SK-N-SH (cell line): ENCODE data around the gene CCDC148. TPM values are rescaled to one million over a fixed set of nuclear protein-coding genes. Genes with fewer than 3 reads are reported as not detected.
A peak's percentile ranks its signal among the peaks of the same experiment; 100 is the strongest.

Experiments used
- CTCF ChIA-PET: fragments of 300-600, 350-600 bp; formaldehyde crosslinking; extraction: SDS; loops from one replicate; lab custom pipeline; 2021; lab: Yijun Ruan, JAX
- POLR2A ChIA-PET: fragments of 350-600 bp; sonication (Branson Sonifier 250); formaldehyde crosslinking; extraction: SDS; loops from one replicate; lab custom pipeline; 2020; ENCODE audit warnings: antibody characterized with exemption, inconsistent platforms; lab: Yijun Ruan, JAX
- DNase-seq: peaks from one replicate; pipeline ENCODE4 v3.0.0; 2012
- H2AFZ ChIP-seq: fragments of 200-600 bp; sonication (generic); 2 replicates; pipeline ENCODE4 v1.8.1; 2016; ENCODE audit warnings: antibody characterized with exemption, mild to moderate bottlenecking, low read depth
- H3F3A ChIP-seq: fragments of 200-600 bp; sonication (generic); replicated peaks from 2 replicates; pipeline ENCODE3; 2016; ENCODE audit warnings: antibody characterized with exemption, mild to moderate bottlenecking; ENCODE audit not compliant: insufficient read depth
- H3K27ac ChIP-seq, 2 experiments: fragments of 200-500 bp in 1 of 2; fragments of 200-600 bp in 1 of 2; sonication (Bioruptor generic) in 1 of 2; sonication (generic), shearing (Covaris generic) in 1 of 2; 2 replicates each; pipeline versions ENCODE4 v1.5.1 to v1.6.1; 2014 to 2016; ENCODE audit warnings: low read depth in 2 of 2, inconsistent platforms in 1 of 2, low read length in 1 of 2, mild to moderate bottlenecking in 1 of 2, mixed read lengths in 1 of 2
- H3K27me3 ChIP-seq: fragments of 200-600 bp; sonication (generic), shearing (Covaris generic); 2 replicates; pipeline ENCODE4 v1.6.1; 2016; ENCODE audit warnings: mixed run types; ENCODE audit not compliant: insufficient read depth
- H3K36me3 ChIP-seq, 2 experiments: fragments of 200-500 bp in 1 of 2; fragments of 200-600 bp in 1 of 2; sonication (Bioruptor generic) in 1 of 2; sonication (generic) in 1 of 2; replicated peaks in 1 of 2; 2 replicates each; pipeline versions ENCODE3 to v1.5.1; 2014 to 2016; ENCODE audit warnings: low read length in 1 of 2, mild to moderate bottlenecking in 1 of 2; ENCODE audit not compliant: insufficient read depth in 2 of 2, control insufficient read depth in 1 of 2
- H3K4me1 ChIP-seq, 2 experiments: fragments of 200-500 bp in 1 of 2; fragments of 200-600 bp in 1 of 2; sonication (Bioruptor generic) in 1 of 2; sonication (generic), shearing (Covaris generic) in 1 of 2; 2 replicates each; pipeline versions ENCODE4 v1.5.1 to v1.6.1; 2014 to 2016; ENCODE audit warnings: low read depth in 1 of 2, low read length in 1 of 2, mixed run types in 1 of 2; ENCODE audit not compliant: insufficient read depth in 2 of 2, control insufficient read depth in 1 of 2
- H3K4me2 ChIP-seq: fragments of 200-600 bp; sonication (generic), shearing (Covaris generic); 2 replicates; pipeline ENCODE4 v1.6.1; 2017; ENCODE audit warnings: mixed run types
- H3K4me3 ChIP-seq, 2 experiments: fragments of 200-500 bp in 1 of 2; fragments of 200-600 bp in 1 of 2; sonication (Bioruptor generic) in 1 of 2; sonication (generic), shearing (Covaris generic) in 1 of 2; 2 replicates each; pipeline versions ENCODE4 v1.5.1 to v1.8.1; 2014 to 2016; ENCODE audit warnings: low read depth in 2 of 2, inconsistent platforms in 1 of 2, low read length in 1 of 2, mild to moderate bottlenecking in 1 of 2, mixed read lengths in 1 of 2, moderate library complexity in 1 of 2
- H3K79me2 ChIP-seq: fragments of 200-600 bp; sonication (generic); 2 replicates; pipeline ENCODE4 v1.8.1; 2017; ENCODE audit warnings: mild to moderate bottlenecking; ENCODE audit not compliant: insufficient read depth
- H3K9ac ChIP-seq: fragments of 200-600 bp; sonication (generic); 2 replicates; pipeline ENCODE4 v1.6.1; 2017; ENCODE audit warnings: mixed run types
- H3K9me2 ChIP-seq: fragments of 200-600 bp; sonication (generic); 2 replicates; pipeline ENCODE4 v1.6.1; 2017; ENCODE audit warnings: mixed run types
- H3K9me3 ChIP-seq: fragments of 200-600 bp; sonication (generic); 2 replicates; pipeline ENCODE4 v1.6.1; 2017; ENCODE audit warnings: mixed run types, mild to moderate bottlenecking, moderate library complexity
- H4K20me1 ChIP-seq: fragments of 200-600 bp; sonication (generic); 2 replicates; pipeline ENCODE4 v1.6.1; 2017; ENCODE audit warnings: mild to moderate bottlenecking, mixed run types; ENCODE audit not compliant: insufficient read depth
- CHD2 ChIP-seq: fragments of 150-350 bp; IDR thresholded peaks from 2 replicates; pipeline ENCODE4 v1.6.1; 2018; ENCODE audit warnings: low read length; ENCODE audit not compliant: partially characterized antibody
- EP300 ChIP-seq, 2 experiments: IDR thresholded peaks; 2 replicates each; pipeline versions ENCODE4 v1.4.0 to v1.6.1; 2012; ENCODE audit warnings: borderline replicate concordance in 1 of 2, low read depth in 1 of 2, low read length in 1 of 2
- EZH2phosphoT487 ChIP-seq: fragments of 200-600 bp; sonication (generic); IDR thresholded peaks from 2 replicates; pipeline ENCODE4 v1.6.1; 2017; ENCODE audit warnings: low read depth, mixed run types, mild to moderate bottlenecking, antibody characterized with exemption, moderate library complexity, borderline replicate concordance
- FOXJ3 ChIP-seq: sonication (generic); formaldehyde crosslinking; IDR thresholded peaks from 2 replicates; pipeline ENCODE4 v1.5.1; 2020; ENCODE audit warnings: mild to moderate bottlenecking, missing genetic modification reagents
- GABPA ChIP-seq: IDR thresholded peaks from 2 replicates; pipeline ENCODE4 v1.4.0; 2012; ENCODE audit warnings: low read depth, mild to moderate bottlenecking
- GATA2 ChIP-seq: sonication (generic); formaldehyde crosslinking; IDR thresholded peaks from 2 replicates; pipeline ENCODE4 v1.5.0; 2020; ENCODE audit warnings: mild to moderate bottlenecking, missing genetic modification reagents
- IRF3 ChIP-seq: fragments of 150-350 bp; IDR thresholded peaks from 2 replicates; pipeline ENCODE4 v1.6.1; 2016; ENCODE audit warnings: mild to moderate bottlenecking, low read depth, low read length
- MAX ChIP-seq: IDR thresholded peaks from 2 replicates; pipeline ENCODE4 v1.4.0; 2012; ENCODE audit warnings: low read depth
- MEF2A ChIP-seq: IDR thresholded peaks from 2 replicates; pipeline ENCODE4 v1.4.0; 2012; ENCODE audit warnings: low read depth, borderline replicate concordance
- MXI1 ChIP-seq: IDR thresholded peaks from 2 replicates; pipeline ENCODE4 v1.6.1; 2012; ENCODE audit warnings: mild to moderate bottlenecking, low read depth, low read length, improper control_type of control experiment
- RAD21 ChIP-seq: IDR thresholded peaks from 2 replicates; pipeline ENCODE4 v1.6.1; 2012; ENCODE audit warnings: mild to moderate bottlenecking, low read length
- RCOR1 ChIP-seq: fragments of 150-350 bp; IDR thresholded peaks from 2 replicates; pipeline ENCODE4 v1.6.1; 2017; ENCODE audit warnings: antibody characterized with exemption, low read length
- REST ChIP-seq: IDR thresholded peaks from 2 replicates; pipeline ENCODE4 v1.6.1; 2012; ENCODE audit warnings: mild to moderate bottlenecking, low read depth, low read length, moderate library complexity
- RFX5 ChIP-seq: IDR thresholded peaks from 2 replicates; pipeline ENCODE4 v1.6.1; 2012; ENCODE audit warnings: mild to moderate bottlenecking, improper control_type of control experiment, low read length
- SIN3A ChIP-seq: IDR thresholded peaks from 2 replicates; pipeline ENCODE4 v1.6.1; 2012; ENCODE audit warnings: low read depth, mild to moderate bottlenecking, low read length, moderate library complexity, borderline replicate concordance
- TCF12 ChIP-seq: IDR thresholded peaks from 2 replicates; pipeline ENCODE4 v1.4.0; 2012
- TEAD4 ChIP-seq: IDR thresholded peaks from 2 replicates; pipeline ENCODE4 v1.4.0; 2012; ENCODE audit warnings: mild to moderate bottlenecking, borderline replicate concordance; ENCODE audit not compliant: insufficient read depth
- USF2 ChIP-seq: fragments of 150-350 bp; IDR thresholded peaks from 2 replicates; pipeline ENCODE4 v1.6.1; 2017; ENCODE audit warnings: antibody characterized with exemption, low read length, low read depth, borderline replicate concordance
- ZBTB33 ChIP-seq: IDR thresholded peaks from 2 replicates; pipeline ENCODE4 v1.4.0; 2012; ENCODE audit warnings: low read depth, borderline replicate concordance
- WGBS: methylation state at CpG from one replicate; pipeline ENCODE4 v1.1.6; 2017; ENCODE audit warnings: low lambda C conversion rate; 5-methylcytosine and 5-hydroxymethylcytosine counted together
- polyA plus RNA-seq, 3 experiments: library from polyadenylated mRNA; depleted of rRNA; stranded (reverse); fragments of >200 nt; gene quantifications; 2 replicates each; pipeline ENCODE4 v1.2.3, GENCODE V29; 2012

The CCDC148 gene
- polyA plus RNA-seq, 1 of the 3 experiments (the other 2 are of a cell fraction) = 0.18 TPM

GRCh38 chr2:158221063-158222020, 235.2 kb downstream of the CCDC148 start:
- no peak overlapping the region for H3K4me2 ChIP-seq
- no peaks in the 10 kb centered on the region for H3K27me3 ChIP-seq
- no peak overlapping the region for H3K4me3 ChIP-seq
- H2AFZ ChIP-seq = no peak overlapping the region
- POLR2A ChIA-PET = no interaction called here
- no peaks in the 10 kb centered on the region for H3F3A ChIP-seq
- H4K20me1 ChIP-seq = no peaks in the 10 kb centered on the region
- no peaks in the 10 kb centered on the region for H3K36me3 ChIP-seq
- peak overlapping the region in 1 of 2 experiments; percentile 64; a peak in 2 of 4 replicates for H3K27ac ChIP-seq
- TF ChIP-seq USF2 (no peak), REST (no peak), TCF12 (peak; percentile 27; the same call in 1 of the 2 replicates), SIN3A (no peak), GABPA (no peak), EZH2phosphoT487 (no peak), MEF2A (no peak), RCOR1 (peak; percentile 85; the same call in 1 of the 2 replicates), RFX5 (peak; percentile 46; the same call in 1 of the 2 replicates), RAD21 (peak; percentile 40), ZBTB33 (no peak), GATA2 (CRISPR knock-in tag) (peak; percentile 88), MXI1 (peak; percentile 67; the same call in 1 of the 2 replicates), CHD2 (peak; percentile 62), EP300 (IDR thresholded peaks at IDR 0.05; ENCODE audit: borderline replicate concordance in 1 of 2, low read depth in 1 of 2, low read length in 1 of 2) (peak in 1 of 2 experiments; percentile 89; a peak in 2 of 4 replicates), IRF3 (no peak), MAX (no peak), TEAD4 (no peak), FOXJ3 (CRISPR knock-in tag) (peak; percentile 54; the same call in 1 of the 2 replicates)
- 29% methylated on average over 4 of the region's 4 CpGs for WGBS
- CTCF ChIA-PET = interaction anchor here (0.7 kb wide), 1 partner anchor 187 kb away, joined by 3 read pairs; no protein-coding TSS in a partner anchor
- no peaks in the 10 kb centered on the region for H3K9me3 ChIP-seq
- peaks cover 0 to 8% of the 10 kb centered on the region in 2 experiments; a peak in 2 of 4 replicates for H3K4me1 ChIP-seq
- H3K79me2 ChIP-seq = no peaks in the 10 kb centered on the region
- no peaks in the 10 kb centered on the region for H3K9me2 ChIP-seq
- peak; percentile 50 for DNase-seq
- H3K9ac ChIP-seq = no peak overlapping the region
